Endodermal cell (in vitro differentiated cells): ENCODE results near the gene CRCP. TPM values are rescaled to one million over a fixed set of nuclear protein-coding genes. Genes with fewer than 3 reads are reported as not detected.
"Not testable (repeated sequence)": the region's sequence is repeated elsewhere in the genome, so short reads cannot be mapped to it uniquely, and the experiment has no call there.

ENCODE experiments used
- DNase-seq: peaks from one replicate; pipeline ENCODE4 v3.0.0-alpha.2; 2017
- H3K27ac ChIP-seq: 2 replicates; pipeline ENCODE4 v1.5.1; 2013; ENCODE audit warnings: mild to moderate bottlenecking, low read depth, low read length, moderate library complexity
- H3K27me3 ChIP-seq: 2 replicates; pipeline ENCODE4 v1.6.1; 2013; ENCODE audit warnings: mild to moderate bottlenecking, low read length, moderate library complexity; ENCODE audit not compliant: insufficient read depth, control insufficient read depth, poor library complexity, severe bottlenecking
- H3K36me3 ChIP-seq: 2 replicates; pipeline ENCODE4 v1.7.0; 2013; ENCODE audit warnings: mild to moderate bottlenecking, low read length, moderate library complexity; ENCODE audit not compliant: control insufficient read depth, insufficient read depth
- H3K4me1 ChIP-seq: one replicate; pipeline ENCODE4 v1.7.0; 2013; ENCODE audit warnings: low read length; ENCODE audit not compliant: control insufficient read depth, insufficient read depth
- H3K4me3 ChIP-seq: 2 replicates; pipeline ENCODE4 v1.5.1; 2013; ENCODE audit warnings: mild to moderate bottlenecking, low read length, moderate library complexity
- H3K9ac ChIP-seq: 2 replicates; pipeline ENCODE4 v1.6.1; 2013; ENCODE audit warnings: mild to moderate bottlenecking, low read length, moderate library complexity; ENCODE audit not compliant: poor library complexity, severe bottlenecking; ENCODE audit errors: extremely low read depth
- H3K9me3 ChIP-seq: 2 replicates; pipeline ENCODE4 v1.6.1; 2013; ENCODE audit warnings: mild to moderate bottlenecking, low read length, moderate library complexity; ENCODE audit not compliant: control insufficient read depth
- H3K27ac Mint-ChIP-seq: 2 replicates; pipeline ENCODE4 v1.8.0; 2020; ENCODE audit warnings: mixed read lengths
- H3K27me3 Mint-ChIP-seq: 2 replicates; pipeline ENCODE4 v1.8.0; 2021; ENCODE audit warnings: mild to moderate bottlenecking, mixed read lengths; ENCODE audit not compliant: insufficient read depth
- H3K36me3 Mint-ChIP-seq: 2 replicates; pipeline ENCODE4 v1.8.0; 2020; ENCODE audit warnings: low read depth, mixed read lengths
- H3K4me1 Mint-ChIP-seq: 2 replicates; pipeline ENCODE4 v1.8.0; 2020; ENCODE audit warnings: mixed read lengths
- H3K4me3 Mint-ChIP-seq: 2 replicates; pipeline ENCODE4 v1.8.0; 2020; ENCODE audit warnings: mild to moderate bottlenecking, moderate library complexity, mixed read lengths
- H3K9me3 Mint-ChIP-seq: 2 replicates; pipeline ENCODE4 v1.8.0; 2020; ENCODE audit warnings: mild to moderate bottlenecking, mixed read lengths
- CTCF ChIP-seq: fragments of 200-600 bp; sonication (generic); conservative IDR thresholded peaks from 2 replicates; pipeline ENCODE4 v1.5.0; 2021; ENCODE audit warnings: antibody characterized with exemption, mild to moderate bottlenecking
- whole genome bisulfite sequencing, 2 experiments: methylation state at CpG; one replicate each; pipeline versions ENCODE4 v1.1.5 to v1.1.7; 2013; ENCODE audit warnings: missing lambda C conversion rate in 2 of 2, mixed read lengths in 1 of 2; ENCODE audit not compliant: insufficient coverage in 1 of 2, insufficient read length in 1 of 2; 5-methylcytosine and 5-hydroxymethylcytosine counted together
- total RNA-seq, 2 donors: library from RNA; stranded (reverse); fragmentation: NEBNext Ultra II Directional in 1 of 2; extraction: Animal tissue kit (Norgen Biotek cat#: 25700) in 1 of 2; gene quantifications; 2 replicates in 1 of 2; 3 replicates in 1 of 2; pipeline ENCODE4 v1.2.1, GENCODE V29; 2021

The CRCP gene
- total RNA-seq, 2 donors from 2014 or later = 25.9 to 27.8 TPM

- no peaks in the 10 kb centered on the region for H3K9me3 Mint-ChIP-seq
- H3K27me3 ChIP-seq = no peaks in the 10 kb centered on the region
- no peak for DNase-seq
- no peak overlapping the region for H3K27ac ChIP-seq
- H3K4me1 Mint-ChIP-seq = peaks cover 28% of the 10 kb centered on the region
- no peak overlapping the region for H3K9ac ChIP-seq
- peaks cover 11% of the 10 kb centered on the region for H3K36me3 ChIP-seq
- no peak for TF ChIP-seq CTCF
- peak overlapping the region; percentile 64 for H3K27ac Mint-ChIP-seq
- H3K4me1 ChIP-seq = peaks cover 7% of the 10 kb centered on the region
- H3K27me3 Mint-ChIP-seq = no peaks in the 10 kb centered on the region
- H3K4me3 ChIP-seq = peak overlapping the region; percentile 72
- 86 to 100% methylated on average over 3 to 4 of the region's 4 CpGs for WGBS, 2 experiments
- H3K36me3 Mint-ChIP-seq = peaks cover 14% of the 10 kb centered on the region
- no peak overlapping the region for H3K4me3 Mint-ChIP-seq
- H3K9me3 ChIP-seq = no peaks in the 10 kb centered on the region
Observed at GRCh38 chr7:66119245-66119850, 4.7 kb downstream of the CRCP start.

GRCh38 chr7:66123175-66123528 lies 8.5 kb downstream of the CRCP start:
- WGBS, 2 experiments = 98 to 99% methylated on average over 8 to 9 of the region's 9 CpGs
- H3K9me3 ChIP-seq = no peaks in the 10 kb centered on the region
- no peak overlapping the region for H3K4me3 Mint-ChIP-seq

GRCh38 chr7:66124569-66124861 lies 9.9 kb downstream of the CRCP start:
- H3K36me3 Mint-ChIP-seq, H3K9me3 ChIP-seq, DNase-seq, H3K4me1 ChIP-seq, H3K27me3 Mint-ChIP-seq, H3K9ac ChIP-seq, H3K27ac Mint-ChIP-seq, H3K4me1 Mint-ChIP-seq, H3K27ac ChIP-seq, H3K27me3 ChIP-seq, H3K4me3 Mint-ChIP-seq, H3K9me3 Mint-ChIP-seq, H3K4me3 ChIP-seq: not testable (repeated sequence)
- peaks cover 11% of the 10 kb centered on the region for H3K36me3 ChIP-seq
- WGBS, 2 experiments = 85 to 97% methylated on average over 3 to 5 of the region's 5 CpGs

More at GRCh38 chr7:66123175-66123528, 8.5 kb downstream of the CRCP start:
- Histone ChIP-seq H3K27me3 (no peaks in the 10 kb centered on the region), H3K4me3 (no peak overlapping the region), H3K4me1 (peaks cover 7% of the 10 kb centered on the region), H3K27ac (no peak overlapping the region), H3K9ac (no peak overlapping the region), H3K36me3 (peaks cover 11% of the 10 kb centered on the region)
- H3K4me1 Mint-ChIP-seq = peaks cover 15% of the 10 kb centered on the region
- no peak overlapping the region for H3K27ac Mint-ChIP-seq
- DNase-seq = no peak
- peaks cover 4% of the 10 kb centered on the region for H3K36me3 Mint-ChIP-seq
- no peaks in the 10 kb centered on the region for H3K9me3 Mint-ChIP-seq
- H3K27me3 Mint-ChIP-seq = no peaks in the 10 kb centered on the region
- no peak for TF ChIP-seq CTCF
